SU-DHL-6 (cell line): ENCODE measurements around the gene SLC44A5.

Source experiments
- H2AFZ ChIP-seq: fragments of 200-600 bp; sonication (generic); 2 replicates; pipeline ENCODE4 v1.6.1; 2014; ENCODE audit warnings: low read depth, mild to moderate bottlenecking, moderate library complexity, mixed read lengths, antibody characterized with exemption, low read length; ENCODE audit not compliant: severe bottlenecking
- H3F3A ChIP-seq: fragments of 200-600 bp; shearing (Covaris generic); 2 replicates; pipeline ENCODE4 v1.6.0; 2016; ENCODE audit warnings: antibody characterized with exemption, mild to moderate bottlenecking; ENCODE audit not compliant: insufficient read depth
- H3K27ac ChIP-seq: fragments of 200-600 bp; sonication (generic); 2 replicates; pipeline ENCODE4 v1.5.1; 2016; ENCODE audit warnings: low read depth, mild to moderate bottlenecking, low read length, moderate library complexity, mixed read lengths
- H3K27me3 ChIP-seq: fragments of 200-600 bp; sonication (generic), shearing (Covaris generic); 2 replicates; pipeline ENCODE4 v1.6.0; 2014; ENCODE audit warnings: mild to moderate bottlenecking, low read length
- H3K36me3 ChIP-seq: fragments of 200-600 bp; sonication (generic); 2 replicates; pipeline ENCODE4 v1.6.1; 2014; ENCODE audit warnings: mild to moderate bottlenecking, low read length, mixed read lengths
- H3K4me2 ChIP-seq: fragments of 300-600, 200-600 bp; shearing (Covaris generic), sonication (generic); 2 replicates; pipeline ENCODE4 v1.6.0; 2014; ENCODE audit warnings: low read length, low read depth, mild to moderate bottlenecking; ENCODE audit not compliant: poor library complexity, severe bottlenecking
- H3K4me3 ChIP-seq: fragments of 200-600 bp; sonication (generic); 2 replicates; pipeline ENCODE4 v1.5.1; 2014; ENCODE audit warnings: antibody characterized with exemption, low read length, mild to moderate bottlenecking, mixed read lengths; ENCODE audit not compliant: insufficient read depth, poor library complexity, severe bottlenecking
- H3K79me2 ChIP-seq: fragments of 200-600 bp; sonication (generic); 2 replicates; pipeline ENCODE4 v1.6.1; 2014; ENCODE audit warnings: mild to moderate bottlenecking, low read length, moderate library complexity; ENCODE audit not compliant: insufficient read depth
- H3K9ac ChIP-seq: fragments of 200-600 bp; sonication (generic); 2 replicates; pipeline ENCODE4 v1.7.0; 2014; ENCODE audit warnings: mild to moderate bottlenecking, low read length
- H3K9me2 ChIP-seq: fragments of 200-600 bp; sonication (generic); replicated peaks from 2 replicates; pipeline ENCODE4 v1.6.1; 2014; ENCODE audit warnings: low read length; ENCODE audit not compliant: insufficient read depth
- H3K9me3 ChIP-seq: fragments of 200-600 bp; sonication (generic); 2 replicates; pipeline ENCODE4 v1.6.1; 2014; ENCODE audit warnings: low read length, mixed read lengths; ENCODE audit not compliant: insufficient read depth
- H4K20me1 ChIP-seq: fragments of 200-600 bp; sonication (generic); 2 replicates; pipeline ENCODE4 v1.6.1; 2014; ENCODE audit warnings: low read depth, mild to moderate bottlenecking, antibody characterized with exemption, low read length, moderate library complexity, mixed read lengths
- EZH2phosphoT487 ChIP-seq: fragments of 200-600 bp; sonication (generic), shearing (Covaris generic); conservative IDR thresholded peaks from 2 replicates; pipeline ENCODE4 v1.6.1; 2018; ENCODE audit warnings: mild to moderate bottlenecking, antibody characterized with exemption, low read length, moderate library complexity, mixed read lengths
- TF ChIP-seq, protein P1 (sequence below): fragments of 200-600 bp; sonication (generic); IDR thresholded peaks from one replicate; pipeline ENCODE4 v1.5.1; 2017; ENCODE audit warnings: antibody characterized with exemption, mild to moderate bottlenecking, low read length, moderate library complexity; ENCODE audit not compliant: insufficient read depth, poor library complexity, severe bottlenecking

SLC44A5 gene

DNA sequence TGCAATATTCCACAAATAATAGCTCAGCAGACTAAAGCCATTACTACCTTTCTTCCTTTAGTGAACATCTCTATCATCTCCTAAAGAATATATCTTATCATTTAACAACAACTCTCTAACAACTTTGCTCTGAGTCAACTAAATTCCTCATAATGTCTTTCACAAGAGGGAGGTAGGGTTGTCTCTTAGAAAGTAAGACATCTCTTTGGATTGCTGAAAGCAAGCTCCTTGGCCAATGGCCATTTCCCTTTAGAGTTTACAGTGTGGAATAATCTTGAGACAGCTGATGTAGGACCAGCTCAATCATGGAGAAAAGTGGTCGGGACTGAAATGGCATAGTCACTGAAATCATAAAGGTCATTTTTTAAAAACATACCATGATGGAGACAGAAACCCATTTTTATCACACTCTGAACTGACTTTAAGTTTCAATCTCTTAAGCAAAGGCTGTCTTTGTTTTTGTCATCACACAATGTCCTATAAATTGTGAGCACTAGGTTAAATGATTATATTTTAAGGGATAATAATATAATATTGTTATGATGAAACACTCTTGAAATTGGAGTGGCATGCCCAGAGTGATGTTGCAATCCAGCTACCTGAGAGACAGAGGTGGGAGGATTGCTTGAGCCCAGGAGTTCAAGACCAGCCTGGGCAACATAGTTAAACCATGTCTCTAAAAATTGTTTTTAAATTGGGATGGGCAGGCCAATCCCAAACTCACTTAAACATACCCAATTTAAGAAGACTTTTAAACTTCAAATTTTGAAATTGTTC is 91.1 kb downstream of the SLC44A5 start:
- no peak overlapping the region for H2AFZ ChIP-seq
- H3K36me3 ChIP-seq = no peaks in the 10 kb centered on the region
- no peak overlapping the region for H3K4me3 ChIP-seq
- no peaks in the 10 kb centered on the region for H3F3A ChIP-seq
- H3K79me2 ChIP-seq = no peaks in the 10 kb centered on the region
- no peaks in the 10 kb centered on the region for H3K9me2 ChIP-seq
- H3K4me2 ChIP-seq = no peak overlapping the region
- no peaks in the 10 kb centered on the region for H3K9me3 ChIP-seq
- no peaks in the 10 kb centered on the region for H4K20me1 ChIP-seq
- no peak for TF ChIP-seq EZH2phosphoT487
- TF ChIP-seq, protein P1, sequence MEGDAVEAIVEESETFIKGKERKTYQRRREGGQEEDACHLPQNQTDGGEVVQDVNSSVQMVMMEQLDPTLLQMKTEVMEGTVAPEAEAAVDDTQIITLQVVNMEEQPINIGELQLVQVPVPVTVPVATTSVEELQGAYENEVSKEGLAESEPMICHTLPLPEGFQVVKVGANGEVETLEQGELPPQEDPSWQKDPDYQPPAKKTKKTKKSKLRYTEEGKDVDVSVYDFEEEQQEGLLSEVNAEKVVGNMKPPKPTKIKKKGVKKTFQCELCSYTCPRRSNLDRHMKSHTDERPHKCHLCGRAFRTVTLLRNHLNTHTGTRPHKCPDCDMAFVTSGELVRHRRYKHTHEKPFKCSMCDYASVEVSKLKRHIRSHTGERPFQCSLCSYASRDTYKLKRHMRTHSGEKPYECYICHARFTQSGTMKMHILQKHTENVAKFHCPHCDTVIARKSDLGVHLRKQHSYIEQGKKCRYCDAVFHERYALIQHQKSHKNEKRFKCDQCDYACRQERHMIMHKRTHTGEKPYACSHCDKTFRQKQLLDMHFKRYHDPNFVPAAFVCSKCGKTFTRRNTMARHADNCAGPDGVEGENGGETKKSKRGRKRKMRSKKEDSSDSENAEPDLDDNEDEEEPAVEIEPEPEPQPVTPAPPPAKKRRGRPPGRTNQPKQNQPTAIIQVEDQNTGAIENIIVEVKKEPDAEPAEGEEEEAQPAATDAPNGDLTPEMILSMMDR = no peak
- no peak overlapping the region for H3K27ac ChIP-seq
- H3K27me3 ChIP-seq = no peaks in the 10 kb centered on the region
- no peak overlapping the region for H3K9ac ChIP-seq

DNA sequence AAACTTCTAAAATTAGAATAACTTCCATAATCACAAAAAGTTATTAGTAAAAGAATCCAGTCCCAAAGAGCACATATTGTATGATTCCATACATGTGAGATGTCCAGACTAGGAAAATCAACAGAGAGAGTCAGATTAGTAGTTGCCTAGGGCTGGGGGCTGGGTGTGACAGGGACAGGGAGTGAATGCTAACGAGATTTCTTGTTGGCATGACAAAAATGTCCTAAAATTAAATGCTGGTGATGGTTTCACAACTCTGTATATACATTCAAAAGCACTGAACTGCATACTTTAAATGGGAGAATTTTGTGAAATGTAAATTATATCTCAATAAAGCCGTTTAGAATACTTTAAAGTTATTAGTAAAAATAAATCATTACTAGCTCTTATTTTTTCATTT is 92.2 kb downstream of the SLC44A5 start:
- H3K27me3 ChIP-seq = no peaks in the 10 kb centered on the region
- H3K79me2 ChIP-seq = no peaks in the 10 kb centered on the region
- H3K9ac ChIP-seq = no peak overlapping the region
- H3K4me2 ChIP-seq = no peak overlapping the region
- no peaks in the 10 kb centered on the region for H3K36me3 ChIP-seq
- H2AFZ ChIP-seq = no peak overlapping the region
- no peaks in the 10 kb centered on the region for H3K9me3 ChIP-seq
- no peak for TF ChIP-seq EZH2phosphoT487
- TF ChIP-seq, protein P1 = no peak
- H3K9me2 ChIP-seq = no peaks in the 10 kb centered on the region
- H3F3A ChIP-seq = no peaks in the 10 kb centered on the region
- H3K27ac ChIP-seq = no peak overlapping the region
- no peak overlapping the region for H3K4me3 ChIP-seq
- H4K20me1 ChIP-seq = no peaks in the 10 kb centered on the region

DNA sequence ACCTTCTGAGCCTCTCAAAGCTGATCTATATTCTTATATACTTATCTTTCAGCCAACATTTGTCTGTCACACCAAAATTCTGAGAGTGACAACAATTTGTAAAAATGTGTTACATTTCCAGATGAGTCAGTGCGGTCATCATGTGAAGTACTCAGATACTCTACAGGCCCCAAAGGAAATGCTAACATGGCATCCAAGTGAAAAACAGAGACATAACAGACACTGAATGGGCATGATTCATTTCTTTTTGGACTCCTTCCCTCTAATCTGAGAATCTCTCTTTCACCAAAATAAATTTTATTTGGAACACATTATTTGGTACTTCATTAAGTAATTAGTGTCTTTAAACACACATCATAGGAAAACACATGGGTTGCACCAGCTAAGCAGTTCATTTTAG is 96.6 kb downstream of the SLC44A5 start:
- Histone ChIP-seq H3K9ac (no peak overlapping the region), H3K36me3 (no peaks in the 10 kb centered on the region), H3K4me2 (no peak overlapping the region), H3K27ac (no peak overlapping the region), H3K27me3 (no peaks in the 10 kb centered on the region), H3F3A (no peaks in the 10 kb centered on the region), H3K9me3 (no peaks in the 10 kb centered on the region), H2AFZ (no peak overlapping the region), H3K9me2 (no peaks in the 10 kb centered on the region), H4K20me1 (no peaks in the 10 kb centered on the region), H3K79me2 (no peaks in the 10 kb centered on the region), H3K4me3 (no peak overlapping the region)
- TF ChIP-seq EZH2phosphoT487 = no peak
- TF ChIP-seq, protein P1 = no peak
